NCI-H1417 treated with DMSO at 0.1 percent for 48 hours (cell line): ENCODE data around the gene MYL6.
"Not testable (repeated sequence)": the region's sequence is repeated elsewhere in the genome, so short reads cannot be mapped to it uniquely, and the experiment has no call there.

Source experiments
- DNase-seq: peaks from one replicate; lab custom pipeline; 2025; lab: John Stamatoyannopoulos, UW

Gene MYL6

DNA sequence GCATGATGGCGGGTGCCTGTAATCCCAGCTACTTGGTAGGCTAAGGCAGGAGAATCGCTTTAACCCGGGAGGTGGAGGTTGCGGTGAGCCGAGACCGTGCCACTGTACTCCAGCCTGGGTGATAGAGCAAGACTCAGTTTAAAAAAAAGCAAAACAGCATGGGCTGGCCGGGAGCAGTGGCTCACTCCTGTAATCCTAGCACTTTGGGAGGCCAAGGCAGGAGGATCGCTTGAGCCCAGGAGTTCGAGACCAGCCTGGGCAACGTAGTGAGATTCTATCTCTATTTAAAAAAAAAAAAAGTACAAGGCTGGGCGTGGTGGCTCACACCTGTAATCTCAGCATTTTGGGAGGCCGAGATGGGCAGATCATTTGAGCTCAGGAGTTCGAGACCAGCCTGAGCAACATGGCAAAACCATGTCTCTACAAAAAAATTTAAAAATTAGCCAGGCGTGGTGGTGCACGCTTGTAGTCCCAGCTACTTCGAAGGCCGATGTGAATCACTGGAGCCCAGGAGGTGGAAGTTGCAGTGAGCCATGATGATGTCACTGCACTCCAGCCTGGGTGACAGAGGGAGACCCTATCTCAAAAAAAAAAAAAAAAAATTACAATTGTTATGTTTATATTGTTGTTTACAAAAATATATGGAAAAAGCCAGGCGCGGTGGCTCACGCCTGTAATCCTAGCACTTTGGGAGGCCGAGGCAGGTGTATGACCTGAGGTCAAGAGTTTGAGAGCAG, 1.5 kb upstream of the MYL6 start:
- DNase-seq: not testable (repeated sequence)

- DNase-seq: peak; percentile 90
Measured at GRCh38 chr12:56157201-56158028, 744 bp upstream of the MYL6 start.

GRCh38 chr12:56158926-56159461, 835 bp downstream of the MYL6 start:
- no peak for DNase-seq

DNA sequence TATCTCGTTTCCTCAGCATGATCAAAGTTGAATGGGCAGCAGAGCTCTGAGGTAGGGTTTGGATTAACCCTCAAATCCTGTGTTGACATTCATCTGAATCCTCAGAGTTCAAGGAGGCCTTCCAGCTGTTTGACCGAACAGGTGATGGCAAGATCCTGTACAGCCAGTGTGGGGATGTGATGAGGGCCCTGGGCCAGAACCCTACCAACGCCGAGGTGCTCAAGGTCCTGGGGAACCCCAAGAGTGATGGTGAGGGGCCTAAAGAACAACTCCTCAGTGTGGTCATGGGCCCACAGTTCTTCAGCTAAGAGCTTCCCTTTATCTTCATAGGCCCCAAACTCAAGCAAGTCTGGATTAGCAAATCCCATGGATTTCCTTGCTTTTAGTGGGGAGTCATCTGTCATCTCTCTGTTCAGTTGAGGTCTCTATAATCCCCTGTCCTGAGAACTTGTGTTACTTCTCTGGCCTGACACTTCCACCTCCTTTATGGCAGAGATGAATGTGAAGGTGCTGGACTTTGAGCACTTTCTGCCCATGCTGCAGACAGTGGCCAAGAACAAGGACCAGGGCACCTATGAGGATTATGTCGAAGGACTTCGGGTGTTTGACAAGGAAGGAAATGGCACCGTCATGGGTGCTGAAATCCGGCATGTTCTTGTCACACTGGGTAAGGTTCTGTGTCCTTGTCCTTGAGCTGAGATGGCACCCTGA, 1.5 kb downstream of the MYL6 start:
- no peak for DNase-seq

GRCh38 chr12:56160193-56160763, 2.1 kb downstream of the MYL6 start:
- no peak for DNase-seq

DNA sequence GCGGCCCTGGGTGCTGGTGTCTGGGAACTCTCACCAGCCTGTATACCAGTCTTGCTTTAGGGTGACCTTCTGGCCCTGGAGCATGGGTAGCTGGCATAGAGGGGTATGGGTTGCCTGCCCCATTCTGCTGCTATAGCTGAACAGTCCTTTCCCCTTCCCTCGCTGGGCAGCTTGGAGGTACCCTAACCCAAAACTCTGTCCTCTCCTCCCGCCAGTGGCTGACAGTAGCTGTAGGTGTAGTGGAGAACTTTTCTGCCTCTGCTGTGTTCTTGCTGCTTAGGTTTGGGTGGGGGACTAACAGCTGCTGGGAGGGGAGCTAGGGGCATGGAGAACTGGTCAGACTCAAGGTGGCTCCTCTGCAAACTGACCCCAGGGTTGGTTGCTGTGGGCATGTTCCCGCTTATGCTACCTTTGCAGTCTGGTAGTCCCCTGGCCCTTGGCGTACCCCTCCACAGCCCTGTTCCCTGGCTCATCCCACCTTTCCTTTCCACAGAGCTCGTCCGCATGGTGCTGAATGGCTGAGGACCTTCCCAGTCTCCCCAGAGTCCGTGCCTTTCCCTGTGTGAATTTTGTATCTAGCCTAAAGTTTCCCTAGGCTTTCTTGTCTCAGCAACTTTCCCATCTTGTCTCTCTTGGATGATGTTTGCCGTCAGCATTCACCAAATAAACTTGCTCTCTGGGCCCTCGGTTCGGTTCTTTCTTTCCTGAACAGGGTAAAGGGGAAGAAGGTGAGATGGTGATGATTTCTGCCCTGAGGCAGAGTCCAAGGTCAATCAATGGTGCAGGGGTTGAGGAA, 2.9 kb downstream of the MYL6 start:
- DNase-seq: no peak

DNA sequence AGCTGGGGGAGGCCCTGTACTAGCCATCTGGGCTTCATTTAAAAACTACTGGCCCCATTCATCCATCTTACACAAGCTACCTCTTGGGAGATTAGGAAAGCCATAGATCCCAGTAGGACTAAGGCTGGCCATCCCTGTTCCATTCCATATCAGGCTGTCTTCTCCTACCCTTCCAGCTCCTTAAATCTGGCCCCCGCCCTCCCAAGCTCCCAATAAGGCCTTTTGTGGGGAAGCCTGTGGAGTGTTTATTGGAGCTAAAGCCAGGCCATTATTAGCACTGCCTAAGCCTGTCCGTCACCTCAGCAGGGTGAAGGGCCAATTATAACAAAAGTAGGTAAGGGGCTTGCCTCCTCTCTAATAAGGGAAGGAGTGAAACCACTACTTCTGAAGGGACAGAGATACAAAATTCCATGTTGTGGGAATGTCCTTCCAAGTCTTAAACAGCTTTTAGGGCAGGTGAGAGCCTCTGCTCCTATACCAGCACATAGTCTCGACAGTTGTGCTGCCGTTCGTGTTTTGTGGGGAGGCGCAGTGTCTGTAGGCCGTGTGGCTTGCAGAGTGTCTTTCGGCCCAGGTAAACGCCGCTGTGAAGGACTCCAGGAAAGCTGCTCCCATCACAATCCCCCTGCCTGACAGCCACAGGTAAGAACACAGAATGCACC, 3.7 kb downstream of the MYL6 start:
- DNase-seq: no peak

- no peak for DNase-seq
Measured at GRCh38 chr12:56162468-56163290, 4.5 kb downstream of the MYL6 start.

- DNase-seq: no peak
Measured at GRCh38 chr12:56163533-56164344, 5.6 kb downstream of the MYL6 start.

- no peak for DNase-seq
Measured at GRCh38 chr12:56164345-56164729, 6.2 kb downstream of the MYL6 start.

- DNase-seq: no peak
Measured at GRCh38 chr12:56165369-56165768, 7.2 kb downstream of the MYL6 start.

DNA sequence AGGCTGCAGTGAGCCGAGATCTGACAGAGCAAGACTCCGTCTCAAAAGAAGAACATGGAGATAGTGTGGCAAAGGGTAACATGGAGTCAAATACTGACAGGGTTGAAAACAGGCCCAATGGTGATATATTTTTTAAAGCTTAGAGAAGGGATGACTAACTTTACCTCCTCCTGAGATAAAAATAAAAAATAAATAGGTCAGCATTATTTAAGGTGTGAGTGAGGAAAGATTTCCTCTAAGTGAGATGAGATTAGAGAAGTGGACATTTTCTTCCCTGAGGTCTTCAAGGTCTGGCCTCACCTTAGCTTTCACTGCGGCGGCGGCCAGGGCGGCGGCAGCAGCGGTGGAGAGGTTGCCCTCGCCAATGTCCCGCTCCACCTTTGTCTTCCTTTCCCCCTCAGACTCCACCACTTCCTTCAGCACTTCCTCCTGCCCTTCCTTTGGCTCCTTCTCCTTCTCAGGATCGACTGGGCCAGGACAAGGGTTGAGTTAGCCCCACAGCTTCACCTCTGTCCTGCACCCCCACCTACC, 11.1 kb downstream of the MYL6 start:
- no peak for DNase-seq

- DNase-seq: no peak
Measured at GRCh38 chr12:56172839-56173238, 14.7 kb downstream of the MYL6 start.

- no peak for DNase-seq
Measured at GRCh38 chr12:56178347-56178746, 20.2 kb downstream of the MYL6 start.

DNA sequence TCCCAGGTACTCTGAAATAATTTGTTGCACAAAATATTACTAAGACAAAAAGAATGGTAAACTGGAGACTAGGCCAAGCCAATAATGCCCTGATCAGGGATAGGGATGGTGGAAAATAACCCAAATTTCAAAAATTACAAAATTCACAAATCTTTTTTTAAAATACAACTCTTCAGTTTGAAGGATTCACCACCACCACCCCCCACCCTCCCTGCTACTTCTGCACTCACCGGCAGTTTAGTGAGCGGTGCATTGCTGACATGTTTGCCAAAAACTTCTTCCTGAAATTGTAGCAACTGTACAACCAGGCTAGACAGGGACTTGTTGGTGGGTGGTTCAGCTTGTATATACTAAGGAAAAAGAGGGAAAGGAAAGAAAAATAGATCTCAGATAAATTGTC, 28.8 kb downstream of the MYL6 start:
- DNase-seq: no peak

- DNase-seq: no peak
Measured at GRCh38 chr12:56188131-56188777, 30.1 kb downstream of the MYL6 start.

GRCh38 chr12:56188778-56189098, 30.6 kb downstream of the MYL6 start:
- DNase-seq: no peak
